ENCODE measurements around the gene ZDHHC14.

The ZDHHC14 gene

GRCh38 chr6:157452096-157452495 lies 71.1 kb downstream of the ZDHHC14 start:
- Histone ChIP-seq H3K27me3 (ENCODE audit: control insufficient read depth, low read length) (no peaks in the 10 kb centered on the region), H3K4me1 (ENCODE audit: control insufficient read depth, low read length) (peaks cover 8% of the 10 kb centered on the region), H3K9me3 (ENCODE audit: control insufficient read depth, insufficient read depth, low read length) (no peaks in the 10 kb centered on the region), H3K79me2 (ENCODE audit: control insufficient read depth, low read length) (no peaks in the 10 kb centered on the region), H3K36me3 (ENCODE audit: control insufficient read depth, low read length) (no peaks in the 10 kb centered on the region), H3K9me2 (replicated peaks; ENCODE audit: control insufficient read depth, low read length) (no peaks in the 10 kb centered on the region), H3K27ac (ENCODE audit: low read depth, low read length) (no peak overlapping the region), H3K4me2 (ENCODE audit: low read length) (no peak overlapping the region), H3K4me3 (ENCODE audit: low read length) (no peak overlapping the region), H3F3A (ENCODE audit: control insufficient read depth, insufficient read depth) (no peaks in the 10 kb centered on the region), H4K20me1 (ENCODE audit: control insufficient read depth, insufficient read depth, low read depth, low read length) (no peaks in the 10 kb centered on the region)
- TF ChIP-seq CTCF (IDR thresholded peaks at IDR 0.05; ENCODE audit: low read depth, low read length, poor library complexity, severe bottlenecking) (no peak), EZH2phosphoT487 (IDR thresholded peaks at IDR 0.05; ENCODE audit: borderline replicate concordance, low read length) (no peak)

- H3K27me3 ChIP-seq (ENCODE audit: control insufficient read depth, low read length) = no peaks in the 10 kb centered on the region
- no peaks in the 10 kb centered on the region for H3K79me2 ChIP-seq (ENCODE audit: control insufficient read depth, low read length)
- H3K9me2 ChIP-seq (replicated peaks; ENCODE audit: control insufficient read depth, low read length) = no peaks in the 10 kb centered on the region
- H3K9me3 ChIP-seq (ENCODE audit: control insufficient read depth, insufficient read depth, low read length) = no peaks in the 10 kb centered on the region
- H4K20me1 ChIP-seq (ENCODE audit: control insufficient read depth, insufficient read depth, low read depth, low read length) = no peaks in the 10 kb centered on the region
- no peak overlapping the region for H3K4me2 ChIP-seq (ENCODE audit: low read length)
- no peaks in the 10 kb centered on the region for H3F3A ChIP-seq (ENCODE audit: control insufficient read depth, insufficient read depth)
- H3K4me3 ChIP-seq (ENCODE audit: low read length) = no peak overlapping the region
- H3K27ac ChIP-seq (ENCODE audit: low read depth, low read length) = no peak overlapping the region
- TF ChIP-seq EZH2phosphoT487 (IDR thresholded peaks at IDR 0.05; ENCODE audit: borderline replicate concordance, low read length) (no peak), CTCF (IDR thresholded peaks at IDR 0.05; ENCODE audit: low read depth, low read length, poor library complexity, severe bottlenecking) (no peak)
- H3K36me3 ChIP-seq (ENCODE audit: control insufficient read depth, low read length) = no peaks in the 10 kb centered on the region
- H3K4me1 ChIP-seq (ENCODE audit: control insufficient read depth, low read length) = peaks cover 8% of the 10 kb centered on the region
Measured at GRCh38 chr6:157453131-157453530, 72.1 kb downstream of the ZDHHC14 start.

- no peaks in the 10 kb centered on the region for H3K9me3 ChIP-seq (ENCODE audit: control insufficient read depth, insufficient read depth, low read length)
- H3K27ac ChIP-seq (ENCODE audit: low read depth, low read length) = no peak overlapping the region
- H3K4me3 ChIP-seq (ENCODE audit: low read length) = no peak overlapping the region
- no peaks in the 10 kb centered on the region for H3K36me3 ChIP-seq (ENCODE audit: control insufficient read depth, low read length)
- H3K4me1 ChIP-seq (ENCODE audit: control insufficient read depth, low read length) = peaks cover 8% of the 10 kb centered on the region
- no peaks in the 10 kb centered on the region for H3K79me2 ChIP-seq (ENCODE audit: control insufficient read depth, low read length)
- H3K9me2 ChIP-seq (replicated peaks; ENCODE audit: control insufficient read depth, low read length) = no peaks in the 10 kb centered on the region
- H3K4me2 ChIP-seq (ENCODE audit: low read length) = no peak overlapping the region
- no peaks in the 10 kb centered on the region for H3K27me3 ChIP-seq (ENCODE audit: control insufficient read depth, low read length)
- no peak for TF ChIP-seq CTCF (IDR thresholded peaks at IDR 0.05; ENCODE audit: low read depth, low read length, poor library complexity, severe bottlenecking)
- no peak for TF ChIP-seq EZH2phosphoT487 (IDR thresholded peaks at IDR 0.05; ENCODE audit: borderline replicate concordance, low read length)
- H4K20me1 ChIP-seq (ENCODE audit: control insufficient read depth, insufficient read depth, low read depth, low read length) = no peaks in the 10 kb centered on the region
- no peaks in the 10 kb centered on the region for H3F3A ChIP-seq (ENCODE audit: control insufficient read depth, insufficient read depth)
Measured at GRCh38 chr6:157453978-157454377, 73.0 kb downstream of the ZDHHC14 start.
